Breast epithelium (tissue), 4 donors: ENCODE data around the gene SH3BP5. TPM values are rescaled to one million over a fixed set of nuclear protein-coding genes. Genes with fewer than 3 reads are reported as not detected.

Experiments used
- DNase-seq, 2 donors: peaks; one replicate each; pipeline ENCODE4 v3.0.0-alpha.2; 2019; ENCODE audit warnings: low spot score in 2 of 2
- H3K27ac ChIP-seq, 2 donors: fragments of 200-600 bp; sonication (generic) in 1 of 2; one replicate each; pipeline ENCODE4 v1.5.1; 2016 to 2019; ENCODE audit warnings: mild to moderate bottlenecking in 1 of 2
- H3K27me3 ChIP-seq, 2 donors: fragments of 200-600 bp; sonication (generic) in 1 of 2; one replicate each; pipeline versions ENCODE4 v1.5.1 to v1.6.0; 2017 to 2019; ENCODE audit warnings: control low read depth in 1 of 2, mild to moderate bottlenecking in 1 of 2
- H3K36me3 ChIP-seq: fragments of 200-600 bp; one replicate; pipeline ENCODE4 v1.5.1; 2019
- H3K4me1 ChIP-seq, 2 donors: fragments of 200-600 bp; sonication (generic); one replicate each; pipeline ENCODE4 v1.5.1; 2016 to 2019; ENCODE audit warnings: control low read depth in 1 of 2
- H3K4me3 ChIP-seq, 3 donors: fragments of 200-600 bp; sonication (generic); 1 replicate in 2 of 3; 2 replicates in 1 of 3; pipeline ENCODE4 v1.5.1; 2016 to 2019; ENCODE audit warnings: mild to moderate bottlenecking in 3 of 3, moderate library complexity in 2 of 3
- H3K9me3 ChIP-seq, 2 donors: fragments of 200-600 bp; sonication (generic) in 1 of 2; one replicate each; pipeline ENCODE4 v1.5.1; 2016 to 2019; ENCODE audit warnings: control low read depth in 1 of 2
- CTCF ChIP-seq, 3 donors: fragments of 450-650 bp; IDR thresholded peaks; one replicate each; pipeline ENCODE4 v1.5.1; 2016 to 2017; ENCODE audit warnings: antibody characterized with exemption in 3 of 3, mild to moderate bottlenecking in 3 of 3, moderate library complexity in 3 of 3
- POLR2A ChIP-seq: fragments of 450-650 bp; IDR thresholded peaks from one replicate; pipeline ENCODE4 v1.6.1; 2016; ENCODE audit warnings: antibody characterized with exemption, mild to moderate bottlenecking, moderate library complexity
- POLR2AphosphoS5 ChIP-seq, 3 donors: sonication (generic); formaldehyde crosslinking; IDR thresholded peaks; one replicate each; pipeline ENCODE4 v1.6.1; 2017; ENCODE audit warnings: antibody characterized with exemption in 3 of 3
- intact Hi-C: fragments of 100-400 bp; cut with DNase I; formaldehyde crosslinking; loops from one replicate; pipeline ENCODE4 v1.15.1; 2023; ENCODE audit warnings: low total_unique reads
- total RNA-seq, 3 donors: library from RNA; depleted of rRNA; stranded (reverse); fragments of >200 nt; gene quantifications; one replicate each; pipeline ENCODE4 v1.1.0, GENCODE V29; 2016

The SH3BP5 gene
- total RNA-seq, 3 donors from 2014 or later: 56.9 to 96.2 (median 83.2) TPM

- Histone ChIP-seq H3K9me3 (no peaks in the 10 kb centered on the region), H3K36me3 (no peaks in the 10 kb centered on the region), H3K27ac (no peak overlapping the region), H3K4me1 (peaks cover 0 to 4% of the 10 kb centered on the region in 2 donors), H3K4me3 (no peak overlapping the region), H3K27me3 (no peaks in the 10 kb centered on the region)
- intact Hi-C loops: no loop called here
- TF ChIP-seq CTCF (IDR thresholded peaks at IDR 0.05) (no peak), POLR2A (no peak), POLR2AphosphoS5 (IDR thresholded peaks at IDR 0.05) (no peak)
- no peak for DNase-seq
These were observed 54.4 kb downstream of the SH3BP5 start for GRCh38 chr3:15277861-15278500.

- no peak overlapping the region for H3K4me3 ChIP-seq
- DNase-seq: no peak
- no peak overlapping the region for H3K27ac ChIP-seq
- intact Hi-C loops: no loop called here
- H3K9me3 ChIP-seq: no peaks in the 10 kb centered on the region
- H3K27me3 ChIP-seq: no peaks in the 10 kb centered on the region
- H3K36me3 ChIP-seq: no peaks in the 10 kb centered on the region
- TF ChIP-seq POLR2AphosphoS5 (IDR thresholded peaks at IDR 0.05): no peak
- no peak for TF ChIP-seq CTCF (IDR thresholded peaks at IDR 0.05)
- TF ChIP-seq POLR2A: no peak
- H3K4me1 ChIP-seq: peaks cover 0 to 4% of the 10 kb centered on the region in 2 donors
These were observed 56.2 kb downstream of the SH3BP5 start for GRCh38 chr3:15276028-15276724.

DNA sequence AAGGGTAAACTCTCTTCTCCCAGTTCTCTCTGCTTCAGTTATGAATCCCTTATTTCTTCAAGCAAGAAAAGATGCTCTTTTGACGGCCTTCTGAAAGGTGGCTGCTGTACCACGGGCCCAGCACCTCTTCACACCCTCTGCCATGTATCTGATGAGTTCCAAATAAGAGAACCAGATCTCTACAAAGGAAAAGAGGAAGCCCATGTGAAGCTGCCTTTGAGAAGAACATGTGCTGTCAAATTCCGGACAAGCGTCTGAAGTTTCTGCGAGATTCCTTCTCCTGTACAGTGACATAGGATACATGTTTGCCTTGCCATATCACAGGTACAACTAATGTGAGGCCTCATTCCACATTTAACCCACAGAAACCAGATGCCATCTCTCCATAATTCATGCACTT, 59.2 kb downstream of the SH3BP5 start:
- no peak for DNase-seq
- intact Hi-C loops: no loop called here
- no peaks in the 10 kb centered on the region for H3K36me3 ChIP-seq
- H3K27me3 ChIP-seq: no peaks in the 10 kb centered on the region
- peak overlapping the region; percentile 59 to 69 for H3K27ac ChIP-seq
- H3K4me3 ChIP-seq: no peak overlapping the region
- peaks cover 0 to 8% of the 10 kb centered on the region in 2 donors for H3K4me1 ChIP-seq
- no peaks in the 10 kb centered on the region for H3K9me3 ChIP-seq
- TF ChIP-seq POLR2AphosphoS5 (IDR thresholded peaks at IDR 0.05) (no peak), CTCF (IDR thresholded peaks at IDR 0.05) (no peak), POLR2A (no peak)

- intact Hi-C loops: no loop called here
These were observed 59.8 kb downstream of the SH3BP5 start for GRCh38 chr3:15272426-15273196.

More at GRCh38 chr3:15272426-15273196, 59.8 kb downstream of the SH3BP5 start:
- no peak for DNase-seq
- Histone ChIP-seq H3K27me3 (no peaks in the 10 kb centered on the region), H3K27ac (peak overlapping the region; percentile 59 to 69), H3K9me3 (no peaks in the 10 kb centered on the region), H3K4me3 (no peak overlapping the region), H3K4me1 (peaks cover 0 to 8% of the 10 kb centered on the region in 2 donors), H3K36me3 (no peaks in the 10 kb centered on the region)
- TF ChIP-seq POLR2AphosphoS5 (IDR thresholded peaks at IDR 0.05) (no peak), POLR2A (no peak), CTCF (IDR thresholded peaks at IDR 0.05) (no peak)
